Activated CD8-positive, alpha-beta T cell treated with anti-CD3 and anti-CD28 coated beads, Interleukin-2, amount 10 ng/mL, durations not matched to agents 7 days and 5 days (primary cell): ENCODE results near the gene BTG4. TPM values are rescaled to one million over a fixed set of nuclear protein-coding genes. Genes with fewer than 3 reads are reported as not detected.

Source experiments
- ATAC-seq: fragments of 150-1000 bp; cut with Tn5 transposase; one replicate; pipeline ENCODE4 v1.10.0; 2021; ENCODE audit warnings: moderate library complexity
- CTCF ChIA-PET: fragments of 350-600 bp; sonication (Branson Sonifier 250); formaldehyde crosslinking; loops from one replicate; lab custom pipeline; 2021; ENCODE audit warnings: antibody characterized with exemption; lab: Charles Lee
- POLR2A ChIA-PET: fragments of 350-600 bp; sonication (Branson Sonifier 250); formaldehyde crosslinking; loops from one replicate; lab custom pipeline; 2021; ENCODE audit warnings: antibody characterized with exemption; lab: Charles Lee
- DNase-seq: peaks from one replicate; pipeline ENCODE4 v3.0.0-alpha.2; 2020
- H3K27ac Mint-ChIP-seq: one replicate; pipeline ENCODE4 v1.8.0; 2021; ENCODE audit warnings: mild to moderate bottlenecking, mixed read lengths
- H3K27me3 Mint-ChIP-seq: one replicate; pipeline ENCODE4 v1.8.0; 2021; ENCODE audit warnings: low read depth, mixed read lengths
- H3K36me3 Mint-ChIP-seq: one replicate; pipeline ENCODE4 v1.8.0; 2021; ENCODE audit warnings: low read depth, mixed read lengths
- H3K4me1 Mint-ChIP-seq: one replicate; pipeline ENCODE4 v1.8.0; 2021; ENCODE audit warnings: low read depth, mixed read lengths
- H3K4me3 Mint-ChIP-seq: one replicate; pipeline ENCODE4 v1.8.0; 2021; ENCODE audit warnings: mild to moderate bottlenecking, mixed read lengths
- H3K9me3 Mint-ChIP-seq: one replicate; pipeline ENCODE4 v1.8.0; 2022; ENCODE audit warnings: mixed read lengths; ENCODE audit not compliant: insufficient read depth
- total RNA-seq, 2 experiments: library from RNA; stranded (reverse); gene quantifications; one replicate each; pipeline ENCODE4 v1.2.3, GENCODE V29; 2021

Gene BTG4
- not detected for total RNA-seq

- peaks cover 22% of the 10 kb centered on the region for H3K4me1 Mint-ChIP-seq
- CTCF ChIA-PET, result interaction anchor here (0.6 to 3.9 kb wide), 22 partner anchors 9 to 770 kb away, joined by 3 to 38 read pairs (median 4); partner anchors contain the start of gene LAYN
- peak within 1 kb of the TSS; percentile 69 for H3K27ac Mint-ChIP-seq
- peak; percentile 46 for DNase-seq
- POLR2A ChIA-PET, result interaction anchor here (0.8 to 4.1 kb wide), 8 partner anchors 11 to 57 kb away, joined by 3 to 79 read pairs (median 4); partner anchors contain the start of gene LAYN
- no peaks in the 10 kb centered on the region for H3K36me3 Mint-ChIP-seq
- H3K4me3 Mint-ChIP-seq, result peak within 1 kb of the TSS; percentile 69
- peak; percentile 78 for ATAC-seq
- no peaks in the 10 kb centered on the region for H3K9me3 Mint-ChIP-seq
- H3K27me3 Mint-ChIP-seq, result peaks cover 24% of the 10 kb centered on the region
Observed at GRCh38 chr11:111512296-111513239, at the start of gene BTG4. Gene BTG4, minus strand, starts transcription at chr11:111512386. Its CDS starts 13,610 bp downstream, at chr11:111498776.

- Mint-ChIP-seq H3K4me3 (no peak overlapping the region), H3K9me3 (peaks cover 2% of the 10 kb centered on the region), H3K36me3 (peaks cover 19% of the 10 kb centered on the region), H3K27ac (no peak overlapping the region), H3K4me1 (no peaks in the 10 kb centered on the region), H3K27me3 (no peaks in the 10 kb centered on the region)
- ChIA-PET CTCF (interaction anchor here (0.7 to 4.6 kb wide), 7 partner anchors 9 to 115 kb away, joined by 3 to 34 read pairs (median 4); no protein-coding TSS in a partner anchor), POLR2A (no interaction called here)
- ATAC-seq (no peak), DNase-seq (no peak)
Observed at GRCh38 chr11:111561791-111562325, 49.7 kb upstream of the BTG4 start.

GRCh38 chr11:111561306-111561705 lies 49.1 kb upstream of the BTG4 start:
- ChIA-PET POLR2A (no interaction called here), CTCF (interaction anchor here (0.7 to 4.6 kb wide), 8 partner anchors 9 to 280 kb away, joined by 3 to 34 read pairs (median 5); no protein-coding TSS in a partner anchor)
- Mint-ChIP-seq H3K36me3 (peaks cover 22% of the 10 kb centered on the region), H3K4me1 (no peaks in the 10 kb centered on the region), H3K4me3 (no peak overlapping the region), H3K27ac (no peak overlapping the region), H3K27me3 (no peaks in the 10 kb centered on the region), H3K9me3 (peaks cover 7% of the 10 kb centered on the region)
- ATAC-seq (no peak), DNase-seq (no peak)

- peaks cover 28% of the 10 kb centered on the region for H3K36me3 Mint-ChIP-seq
- ChIA-PET CTCF (interaction anchor here (1.0 to 4.6 kb wide), 6 partner anchors 18 to 281 kb away, joined by 3 to 34 read pairs (median 8); no protein-coding TSS in a partner anchor), POLR2A (no interaction called here)
- no peak overlapping the region for H3K27ac Mint-ChIP-seq
- no peak for ATAC-seq
- DNase-seq, result no peak
- no peaks in the 10 kb centered on the region for H3K27me3 Mint-ChIP-seq
- peaks cover 11% of the 10 kb centered on the region for H3K9me3 Mint-ChIP-seq
- no peaks in the 10 kb centered on the region for H3K4me1 Mint-ChIP-seq
- H3K4me3 Mint-ChIP-seq, result no peak overlapping the region
Observed at GRCh38 chr11:111560800-111561199, 48.6 kb upstream of the BTG4 start.

GRCh38 chr11:111559800-111560464 lies 47.7 kb upstream of the BTG4 start:
- Mint-ChIP-seq H3K9me3 (peaks cover 16% of the 10 kb centered on the region), H3K27me3 (no peaks in the 10 kb centered on the region), H3K4me3 (no peak overlapping the region), H3K36me3 (peaks cover 35% of the 10 kb centered on the region), H3K27ac (no peak overlapping the region), H3K4me1 (no peaks in the 10 kb centered on the region)
- ChIA-PET POLR2A (no interaction called here), CTCF (interaction anchor here (1.0 to 2.9 kb wide), 3 partner anchors 18 to 282 kb away, joined by 3 to 9 read pairs (median 6); no protein-coding TSS in a partner anchor)
- ATAC-seq, result no peak
- DNase-seq, result no peak

- H3K27me3 Mint-ChIP-seq, result no peaks in the 10 kb centered on the region
- H3K9me3 Mint-ChIP-seq, result peaks cover 16% of the 10 kb centered on the region
- CTCF ChIA-PET, result interaction anchor here (0.9 to 2.5 kb wide), 4 partner anchors 14 to 103 kb away, joined by 3 to 9 read pairs (median 4); no protein-coding TSS in a partner anchor
- ATAC-seq, result no peak
- H3K27ac Mint-ChIP-seq, result no peak overlapping the region
- no peak for DNase-seq
- no peak overlapping the region for H3K4me3 Mint-ChIP-seq
- POLR2A ChIA-PET, result no interaction called here
- H3K4me1 Mint-ChIP-seq, result no peaks in the 10 kb centered on the region
- H3K36me3 Mint-ChIP-seq, result peaks cover 47% of the 10 kb centered on the region
Observed at GRCh38 chr11:111557425-111558111, 45.4 kb upstream of the BTG4 start.

GRCh38 chr11:111555255-111555654 lies 43.1 kb upstream of the BTG4 start:
- ChIA-PET CTCF (interaction anchor here (0.6 to 1.2 kb wide), 2 partner anchors 13 to 278 kb away, joined by 3 read pairs; no protein-coding TSS in a partner anchor), POLR2A (interaction anchor here (1.2 kb wide), 1 partner anchor 15 kb away, joined by 4 read pairs; the partner anchor contains the start of gene LAYN)
- peaks cover 16% of the 10 kb centered on the region for H3K9me3 Mint-ChIP-seq
- no peak overlapping the region for H3K4me3 Mint-ChIP-seq
- H3K4me1 Mint-ChIP-seq, result no peaks in the 10 kb centered on the region
- no peak overlapping the region for H3K27ac Mint-ChIP-seq
- H3K36me3 Mint-ChIP-seq, result peaks cover 44% of the 10 kb centered on the region
- DNase-seq (no peak), ATAC-seq (no peak)
- no peaks in the 10 kb centered on the region for H3K27me3 Mint-ChIP-seq

- no peaks in the 10 kb centered on the region for H3K27me3 Mint-ChIP-seq
- no peak overlapping the region for H3K27ac Mint-ChIP-seq
- POLR2A ChIA-PET, result interaction anchor here (1.2 kb wide), 1 partner anchor 14 kb away, joined by 4 read pairs; the partner anchor contains the start of gene LAYN
- peaks cover 42% of the 10 kb centered on the region for H3K36me3 Mint-ChIP-seq
- CTCF ChIA-PET, result interaction anchor here (0.6 to 1.4 kb wide), 6 partner anchors 10 to 295 kb away, joined by 3 to 8 read pairs (median 3); no protein-coding TSS in a partner anchor
- ATAC-seq (no peak), DNase-seq (no peak)
- H3K4me1 Mint-ChIP-seq, result no peaks in the 10 kb centered on the region
- peaks cover 16% of the 10 kb centered on the region for H3K9me3 Mint-ChIP-seq
- no peak overlapping the region for H3K4me3 Mint-ChIP-seq
Observed at GRCh38 chr11:111554532-111554931, 42.3 kb upstream of the BTG4 start.

GRCh38 chr11:111550258-111550657 lies 38.1 kb upstream of the BTG4 start:
- no peaks in the 10 kb centered on the region for H3K27me3 Mint-ChIP-seq
- H3K36me3 Mint-ChIP-seq, result peaks cover 40% of the 10 kb centered on the region
- peaks cover 1% of the 10 kb centered on the region for H3K9me3 Mint-ChIP-seq
- CTCF ChIA-PET, result interaction anchor here (1.5 kb wide), 1 partner anchor 12 kb away, joined by 3 read pairs; no protein-coding TSS in a partner anchor
- POLR2A ChIA-PET, result interaction anchor here (0.6 to 1.7 kb wide), 2 partner anchors 11 to 65 kb away, joined by 3 to 4 read pairs; no protein-coding TSS in a partner anchor
- H3K27ac Mint-ChIP-seq, result no peak overlapping the region
- no peak for DNase-seq
- ATAC-seq, result no peak
- H3K4me3 Mint-ChIP-seq, result no peak overlapping the region
- H3K4me1 Mint-ChIP-seq, result no peaks in the 10 kb centered on the region

- POLR2A ChIA-PET, result interaction anchor here (0.6 kb wide), 1 partner anchor 66 kb away, joined by 3 read pairs; no protein-coding TSS in a partner anchor
- H3K36me3 Mint-ChIP-seq, result peaks cover 38% of the 10 kb centered on the region
Observed at GRCh38 chr11:111549869-111550203, 37.6 kb upstream of the BTG4 start.

More at GRCh38 chr11:111549869-111550203, 37.6 kb upstream of the BTG4 start:
- DNase-seq, result no peak
- no peaks in the 10 kb centered on the region for H3K4me1 Mint-ChIP-seq
- no peak overlapping the region for H3K4me3 Mint-ChIP-seq
- no peaks in the 10 kb centered on the region for H3K9me3 Mint-ChIP-seq
- H3K27me3 Mint-ChIP-seq, result no peaks in the 10 kb centered on the region
- CTCF ChIA-PET, result interaction anchor here (1.5 kb wide), 1 partner anchor 12 kb away, joined by 3 read pairs; no protein-coding TSS in a partner anchor
- no peak for ATAC-seq
- no peak overlapping the region for H3K27ac Mint-ChIP-seq
